ENCODE results near the gene TOR2A. TPM values are rescaled to one million over a fixed set of nuclear protein-coding genes. Genes with fewer than 3 reads are reported as not detected.

The TOR2A gene
- total and polyA plus RNA-seq, 2 of the 8 experiments (the other 6 are each of a cell fraction or from before 2014, with no cell fraction given) = 18.7 to 24.9 TPM

GRCh38 chr9:127690735-127691134 lies 44.4 kb downstream of the TOR2A start:
- no peaks in the 10 kb centered on the region for H3K9me3 ChIP-seq (ENCODE audit: insufficient read depth in 2 of 2, low read depth in 1 of 2, low read length in 1 of 2)
- no peak overlapping the region for H2BK15ac ChIP-seq (ENCODE audit: low read length)
- no peak overlapping the region for H3K4ac ChIP-seq (replicated peaks; ENCODE audit: insufficient read length, low read depth, low read length)
- no peak overlapping the region for H3K23ac ChIP-seq (ENCODE audit: insufficient read length)
- H4K91ac ChIP-seq (replicated peaks; ENCODE audit: insufficient read length, low read length) = no peak overlapping the region
- H2BK5ac ChIP-seq (ENCODE audit: low read depth, low read length) = no peak overlapping the region
- ChIA-PET CTCF (ENCODE audit: partially characterized antibody) (interaction anchor here (0.7 to 1.9 kb wide), 4 partner anchors 10 to 165 kb away, joined by 3 to 5 read pairs (median 4); no protein-coding TSS in a partner anchor), POLR2A (ENCODE audit: partially characterized antibody) (no interaction called here)
- no peak overlapping the region for H2AK5ac ChIP-seq (ENCODE audit: low read depth, low read length)
- no peak overlapping the region for H2BK120ac ChIP-seq (replicated peaks; ENCODE audit: low read depth, low read length)
- no peak for FAIRE-seq
- DNase-seq (ENCODE audit: low read depth in 1 of 2, low spot score in 2 of 2) = no peak
- no peaks in the 10 kb centered on the region for H3K4me1 ChIP-seq (replicated peaks in 1 of 4; ENCODE audit: control insufficient read depth in 3 of 4, insufficient read depth in 4 of 4, low read length in 3 of 4)
- no peak overlapping the region for H4K8ac ChIP-seq (ENCODE audit: extremely low read depth, insufficient read depth, low read length)
- H2BK20ac ChIP-seq (ENCODE audit: low read length) = no peak overlapping the region
- no peak overlapping the region for H3K14ac ChIP-seq (ENCODE audit: insufficient read length)
- no peaks in the 10 kb centered on the region for H3K23me2 ChIP-seq (ENCODE audit: low read depth, low read length)
- H3K79me1 ChIP-seq (ENCODE audit: low read depth, low read length) = no peaks in the 10 kb centered on the region
- no peaks in the 10 kb centered on the region for H3K79me2 ChIP-seq (ENCODE audit: control insufficient read depth in 1 of 2, insufficient read depth in 2 of 2, low read length in 2 of 2)
- no peak overlapping the region for H3K56ac ChIP-seq (replicated peaks; ENCODE audit: insufficient read length, low read depth, low read length)
- no peak overlapping the region for H2BK12ac ChIP-seq (ENCODE audit: low read depth, low read length)
- H4K5ac ChIP-seq (ENCODE audit: insufficient read length, low read depth, low read length) = no peak overlapping the region
- H3K27ac ChIP-seq (ENCODE audit: low read depth, low read length) = no peak overlapping the region
- H4K20me1 ChIP-seq (replicated peaks in 1 of 2; ENCODE audit: control insufficient read depth in 1 of 2, insufficient read depth in 2 of 2, low read length in 2 of 2) = no peaks in the 10 kb centered on the region
- no peak overlapping the region for H3K9ac ChIP-seq (replicated peaks in 1 of 4; ENCODE audit: extremely low read depth in 1 of 4, low read depth in 3 of 4, low read length in 3 of 4)
- no peaks in the 10 kb centered on the region for H3K27me3 ChIP-seq (replicated peaks in 1 of 4; ENCODE audit: control insufficient read depth in 3 of 4, extremely low read depth in 1 of 4, insufficient read depth in 3 of 4, low read length in 3 of 4)
- H3K36me3 ChIP-seq (ENCODE audit: control insufficient read depth in 2 of 4, insufficient read depth in 4 of 4, low read length in 3 of 4) = peaks cover 0 to 6% (median 2%) of the 10 kb centered on the region in 4 experiments; a peak in 3 of 8 replicates
- H3K18ac ChIP-seq (ENCODE audit: extremely low read depth, low read length) = no peak overlapping the region
- H3K4me3 ChIP-seq (ENCODE audit: extremely low read depth in 1 of 4, insufficient read depth in 2 of 4, low read depth in 3 of 4, low read length in 4 of 4) = no peak overlapping the region
- WGBS, 2 experiments (ENCODE audit: extremely low coverage in 1 of 2, insufficient coverage in 1 of 2, insufficient read length in 1 of 2, insufficient replicate concordance in 2 of 2, low coverage in 1 of 2, low lambda C conversion rate in 2 of 2, missing lambda C conversion rate in 1 of 2) = 94% methylated on average over 10 of the region's 10 CpGs; no CpG with 5 or more reads in 1 of the 2 experiments
- H2AFZ ChIP-seq (ENCODE audit: low read length) = no peak overlapping the region
- no peak overlapping the region for H3K4me2 ChIP-seq (ENCODE audit: insufficient read depth in 1 of 2, low read depth in 2 of 2, low read length in 2 of 2)
- TF ChIP-seq MAFK (IDR thresholded peaks at IDR 0.05; ENCODE audit: low read depth, low read length) (no peak), RAD21 (IDR thresholded peaks at IDR 0.05 in 1 of 2, conservative IDR thresholded peaks at IDR 0.05 in 1 of 2; ENCODE audit: low read depth in 2 of 2, low read length in 2 of 2) (no peak), MAX (IDR thresholded peaks at IDR 0.05) (no peak), SP2 (IDR thresholded peaks at IDR 0.05; ENCODE audit: low read length) (no peak)
